ENCODE measurements around the gene REXO4.
"Not testable (repeated sequence)": the region's sequence is repeated elsewhere in the genome, so short reads cannot be mapped to it uniquely, and the experiment has no call there.

REXO4 gene

DNA sequence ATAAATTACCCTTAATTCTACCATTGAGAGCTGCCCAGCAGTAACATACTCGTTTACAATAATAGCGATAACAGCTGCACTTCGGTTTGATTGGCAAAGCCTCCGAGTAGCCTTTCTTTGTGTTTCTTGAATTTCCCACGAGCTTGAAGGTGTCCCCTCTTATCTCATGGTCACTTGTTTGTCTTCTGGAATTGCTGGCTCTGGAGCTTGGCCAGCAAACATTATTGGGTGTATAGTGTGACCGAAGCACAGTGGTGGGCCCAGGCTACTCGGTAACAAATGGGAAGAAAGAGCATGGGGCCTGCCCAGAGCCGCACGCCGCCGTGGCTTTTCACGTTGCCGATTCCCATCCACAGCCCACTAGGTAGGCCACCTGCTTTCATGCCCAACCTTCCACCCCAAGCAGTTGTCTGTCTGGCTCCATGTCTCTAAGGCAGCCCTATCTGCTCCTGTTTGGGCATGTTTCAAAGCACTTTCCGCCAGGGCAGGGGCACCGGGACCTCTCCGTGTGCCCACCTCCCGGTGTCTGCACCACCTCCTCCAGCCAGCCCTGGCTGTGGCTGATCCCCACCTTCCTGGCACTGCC is 33.0 kb downstream of the REXO4 start:
- no peak for DNase-seq

DNA sequence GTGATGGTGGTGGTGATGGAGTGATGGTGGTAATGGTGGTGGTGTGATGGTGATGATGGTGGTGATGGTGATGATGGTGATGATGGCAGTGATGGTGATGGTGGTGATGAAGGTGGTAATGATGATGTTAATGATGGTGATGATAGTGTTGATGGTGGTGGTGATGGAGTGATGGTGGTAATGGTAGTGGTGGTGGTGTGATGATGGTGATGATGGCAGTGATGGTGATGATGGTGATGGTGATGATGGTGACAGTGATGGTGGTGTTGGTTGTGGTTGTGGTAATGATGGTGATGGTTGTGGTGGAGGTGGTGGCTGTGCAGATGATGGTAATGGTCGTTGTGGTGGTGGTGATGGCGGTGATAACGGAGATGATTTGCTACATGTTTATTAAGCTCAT is 34.4 kb downstream of the REXO4 start:
- DNase-seq = no peak

DNA sequence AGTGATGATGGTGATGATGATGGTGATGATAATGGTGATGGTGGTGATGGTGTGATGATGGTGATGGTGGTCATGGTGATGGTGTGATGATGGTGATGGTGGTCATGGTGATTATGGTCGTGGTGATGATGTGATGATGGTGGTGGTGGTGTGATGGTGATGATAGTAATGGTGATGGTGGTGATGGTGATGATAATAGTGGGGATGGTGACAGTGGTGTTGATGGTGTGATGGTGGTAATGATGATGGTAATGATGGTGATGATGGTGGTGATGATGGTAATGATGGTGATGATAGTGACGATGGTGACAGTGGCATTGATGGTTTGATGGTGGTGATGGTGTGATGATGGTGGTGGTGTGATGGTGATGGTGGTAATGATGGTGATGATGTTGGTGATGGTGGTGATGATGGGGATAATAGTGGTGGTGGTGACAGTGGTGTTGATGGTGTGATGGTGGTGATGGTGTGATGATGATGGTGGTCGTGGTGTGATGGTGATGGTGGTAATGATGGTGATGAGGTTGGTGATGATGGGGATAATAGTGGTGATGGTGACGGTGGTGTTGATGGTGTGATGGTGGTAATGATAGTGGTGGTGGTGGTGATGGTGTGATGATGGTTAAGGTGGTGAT is 35.2 kb downstream of the REXO4 start:
- DNase-seq = no peak

DNA sequence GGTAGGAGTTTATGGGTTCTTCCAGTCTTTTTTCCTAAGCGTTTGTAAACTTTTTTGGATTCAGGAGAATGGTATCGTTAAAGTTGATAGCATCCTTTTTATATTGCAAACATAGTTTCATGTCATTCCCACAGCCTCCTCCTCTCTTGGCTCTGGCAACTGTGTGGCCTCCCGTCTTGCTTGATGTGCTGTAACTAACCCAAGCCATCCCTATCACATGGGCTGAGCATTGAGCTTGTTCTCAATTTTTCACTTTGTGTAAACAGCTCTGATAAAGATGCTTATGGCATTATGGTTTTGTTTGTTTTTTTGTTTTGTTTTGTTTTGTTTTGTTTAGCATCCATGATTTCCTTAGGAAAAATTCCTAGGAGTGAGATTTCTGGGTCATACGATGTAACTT is 37.1 kb downstream of the REXO4 start:
- DNase-seq = no peak

DNA sequence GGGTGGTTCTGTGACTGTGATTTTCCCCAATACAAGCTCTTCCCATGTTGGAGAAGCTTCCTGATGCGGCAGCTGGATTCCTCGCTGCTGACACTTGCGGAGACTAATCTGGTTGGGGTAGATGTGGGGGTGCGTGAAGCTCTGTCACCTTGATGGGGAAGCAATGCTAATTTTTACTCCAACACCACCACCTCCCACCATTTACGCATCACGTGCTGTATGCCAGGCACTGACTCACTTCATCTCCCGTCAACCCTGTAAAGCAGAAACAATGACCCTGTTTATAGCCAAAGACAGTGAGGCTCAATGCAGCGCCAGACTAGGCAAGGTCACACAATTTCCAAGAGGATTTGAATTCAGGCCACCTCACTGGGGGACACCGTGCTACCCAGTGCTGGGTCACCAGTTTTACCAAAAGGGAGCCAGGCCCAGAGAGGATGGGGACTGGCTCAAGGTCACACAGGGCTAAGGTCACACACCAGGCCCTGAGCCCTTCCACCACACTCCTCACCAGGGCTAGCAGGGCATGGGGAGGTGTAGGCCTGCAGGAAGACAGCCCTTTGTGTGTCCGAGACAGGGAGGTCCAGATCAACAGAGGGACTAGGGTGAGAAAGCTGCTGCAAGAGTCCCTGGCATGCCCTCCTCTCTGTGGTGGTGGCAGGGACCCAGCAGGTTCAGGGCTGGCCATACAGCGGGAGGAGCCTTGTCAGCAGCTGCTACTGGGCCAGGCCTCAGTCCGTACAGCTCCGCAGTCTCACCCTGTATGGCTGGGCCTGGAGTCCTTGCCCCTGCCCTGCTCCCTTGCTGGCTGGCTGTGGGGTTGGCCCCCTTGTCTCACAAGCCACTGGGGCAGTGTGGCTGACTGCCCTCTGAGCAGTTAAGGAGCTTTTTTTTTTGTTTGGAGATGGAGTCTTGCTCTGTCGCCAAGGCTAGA is 38.4 kb downstream of the REXO4 start:
- DNase-seq = no peak

DNA sequence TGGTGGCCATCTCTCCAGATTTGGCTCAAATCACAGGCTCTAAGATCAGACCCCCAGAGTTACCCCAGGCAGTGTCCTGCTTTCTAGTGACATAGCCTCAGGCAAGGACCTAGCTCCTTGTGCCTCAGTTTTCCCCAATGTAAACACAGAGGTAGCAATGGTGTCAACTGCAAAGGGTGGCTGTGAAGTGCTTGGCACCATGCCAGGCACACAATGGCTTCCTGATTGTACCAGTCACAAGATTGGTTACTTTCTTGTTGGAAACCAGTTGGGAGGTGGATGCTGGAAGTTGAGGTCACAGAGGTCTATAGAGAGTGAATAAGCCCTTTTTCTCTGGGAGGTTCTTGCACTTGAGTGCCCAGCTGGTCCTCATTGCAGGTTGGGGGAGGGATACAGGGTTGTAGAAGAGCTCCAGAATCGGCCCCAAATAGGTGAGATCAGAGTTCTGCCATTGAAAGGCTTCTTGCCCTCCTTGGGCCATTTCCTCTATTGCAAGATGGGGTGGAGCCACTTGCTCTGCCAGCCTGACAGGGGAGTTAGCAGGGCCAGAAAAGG is 39.3 kb downstream of the REXO4 start:
- no peak for DNase-seq

DNA sequence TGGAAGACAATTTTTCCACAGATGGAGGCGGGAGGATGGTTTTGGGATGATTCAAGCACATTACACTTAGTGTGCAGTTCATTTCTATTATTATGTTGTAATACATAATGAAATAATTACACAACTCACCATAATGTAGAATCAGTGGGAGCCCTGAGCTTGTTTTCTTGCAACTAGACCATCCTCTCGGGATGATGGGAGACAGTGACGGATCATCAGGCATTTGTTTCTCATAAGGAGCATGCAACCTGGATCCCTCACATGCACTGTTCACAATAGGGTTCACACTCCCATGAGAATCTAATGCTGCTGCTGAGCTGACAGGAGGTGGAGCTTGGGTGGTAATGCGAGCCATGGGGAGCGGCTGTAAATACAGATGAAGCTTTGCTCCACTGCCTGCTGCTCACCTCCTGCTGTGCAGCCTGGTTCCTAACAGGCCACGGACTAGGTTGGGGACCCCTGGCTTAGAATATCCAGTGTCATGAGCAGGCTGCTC is 40.0 kb downstream of the REXO4 start:
- no peak for DNase-seq

DNA sequence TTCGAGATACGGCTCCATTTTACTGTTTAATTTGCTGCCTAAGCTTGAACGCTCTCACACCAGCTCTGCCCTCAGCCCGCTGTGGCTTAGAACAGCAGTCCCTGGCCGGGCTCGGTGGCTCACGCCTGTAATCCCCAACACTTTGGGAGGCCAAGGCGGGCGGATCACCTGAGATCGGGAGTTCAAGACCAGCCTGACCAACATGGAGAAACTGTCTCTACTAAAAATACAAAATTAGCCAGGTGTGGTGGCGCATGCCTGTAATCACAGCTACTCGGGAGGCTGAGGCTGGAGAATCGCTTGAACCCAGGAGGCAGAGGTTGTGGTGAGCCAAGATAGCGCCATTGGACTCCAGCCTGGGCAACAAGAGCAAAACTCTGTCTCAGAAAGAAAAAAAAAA is 40.5 kb downstream of the REXO4 start:
- DNase-seq = not testable (repeated sequence)

DNA sequence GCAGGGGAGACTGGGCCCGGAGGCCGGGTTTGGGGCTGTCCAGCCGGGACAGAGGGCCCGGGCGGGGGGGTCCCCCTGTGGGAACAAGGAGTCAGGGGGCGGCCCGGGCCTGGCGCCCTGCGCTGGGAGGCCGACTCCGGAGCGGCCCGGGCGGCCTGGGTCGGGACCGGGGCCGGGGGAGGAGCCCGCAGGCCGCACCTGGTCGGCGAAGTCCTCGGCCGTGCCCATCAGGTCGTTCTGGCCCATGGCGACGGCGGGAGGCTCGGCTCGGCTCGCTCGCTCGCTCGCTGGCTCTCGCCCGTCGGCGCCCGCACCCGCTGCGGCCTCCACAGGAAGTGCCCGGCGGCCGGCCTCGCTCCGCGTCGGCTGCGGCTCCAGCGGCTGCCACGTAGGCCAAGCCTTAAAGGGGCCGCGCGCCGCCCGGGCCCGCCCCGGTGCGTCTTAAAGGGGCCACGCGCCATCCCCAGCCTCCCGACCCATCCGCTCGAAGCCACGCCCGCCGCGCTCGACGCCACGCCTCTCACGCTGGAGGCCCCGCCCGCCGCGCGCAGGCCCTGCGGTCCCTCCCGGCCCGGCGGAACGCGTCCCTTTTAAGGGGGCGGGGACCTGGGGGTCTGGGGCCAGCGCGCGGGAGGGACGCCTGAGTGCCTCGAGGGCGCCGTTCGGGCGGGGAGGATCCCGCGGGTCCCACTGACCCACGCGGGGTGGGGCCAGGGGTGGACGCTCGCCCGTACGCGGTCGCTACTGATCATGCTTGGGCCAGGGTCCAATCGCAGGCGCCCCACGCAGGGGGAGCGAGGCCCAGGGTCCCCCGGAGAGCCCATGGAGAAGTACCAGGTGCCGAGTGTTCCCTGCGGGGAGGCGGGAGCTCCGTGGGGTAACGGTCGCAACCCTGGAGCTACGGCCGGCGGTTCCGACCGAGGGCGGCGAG is 41.8 kb downstream of the REXO4 start, which contains the start of the genes STKLD1 and SURF4:
Gene STKLD1 (plus strand): TSS at position 643 of the 931 bp plus-strand sequence. CDS start 108 bp downstream, at position 751.
Gene SURF4 (minus strand): TSS at position 337 of the 931 bp plus-strand sequence. CDS start 91 bp downstream, at position 246.
- peak; percentile 84 for DNase-seq

DNA sequence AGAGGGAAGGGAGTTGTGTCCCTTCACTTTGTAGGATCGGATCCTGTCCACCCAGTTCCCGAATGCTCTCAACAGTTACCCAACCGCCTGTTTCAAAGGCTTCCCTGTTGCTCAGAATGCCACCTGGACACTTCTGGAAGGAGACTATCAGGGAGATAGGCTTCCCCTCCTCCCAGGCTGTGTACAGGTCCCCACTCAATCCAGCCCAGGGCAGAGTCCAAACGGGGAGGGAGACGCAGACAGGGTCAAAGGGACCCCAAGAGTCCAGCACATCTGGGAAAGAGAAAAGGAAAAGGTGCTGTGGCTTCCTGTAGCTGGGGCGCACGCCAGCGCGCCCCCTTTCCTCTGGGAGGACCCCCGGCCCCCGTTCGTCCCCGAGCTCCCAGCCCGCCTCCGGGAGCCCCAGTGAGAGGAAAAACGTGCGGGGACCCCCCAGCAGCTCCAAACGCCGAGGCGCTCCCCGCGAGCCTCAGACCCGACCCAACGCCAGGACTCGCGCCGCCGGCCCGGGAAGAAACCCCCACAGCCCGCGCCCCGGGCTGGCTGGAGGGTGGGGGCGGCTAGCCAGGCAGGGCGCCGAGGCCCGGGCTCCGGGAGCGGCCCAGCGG is 42.6 kb downstream of the REXO4 start:
- no peak for DNase-seq

DNA sequence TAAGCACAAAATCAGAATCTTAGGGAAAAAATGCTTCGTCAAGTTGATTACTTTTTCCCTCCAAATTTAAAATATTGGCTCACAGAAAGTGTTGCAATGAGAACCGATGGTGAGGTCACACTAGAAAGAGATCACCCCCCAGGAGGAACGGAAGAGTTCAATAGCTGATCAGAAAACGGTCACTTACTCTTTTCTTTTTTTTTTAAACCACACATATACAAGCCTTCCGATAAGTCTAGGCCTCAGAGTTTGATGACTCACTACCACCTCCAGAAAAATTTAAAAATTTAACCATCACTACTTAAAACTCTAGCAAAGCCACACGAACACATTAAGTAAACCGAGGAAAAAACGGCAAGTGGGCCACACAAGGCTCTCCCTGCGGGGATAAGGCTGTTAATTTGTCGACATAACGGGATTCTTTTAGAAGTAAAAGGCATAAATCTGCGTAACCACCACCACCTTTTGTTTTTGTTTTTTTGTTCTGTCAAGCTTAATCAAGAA is 43.1 kb downstream of the REXO4 start:
- DNase-seq = no peak

DNA sequence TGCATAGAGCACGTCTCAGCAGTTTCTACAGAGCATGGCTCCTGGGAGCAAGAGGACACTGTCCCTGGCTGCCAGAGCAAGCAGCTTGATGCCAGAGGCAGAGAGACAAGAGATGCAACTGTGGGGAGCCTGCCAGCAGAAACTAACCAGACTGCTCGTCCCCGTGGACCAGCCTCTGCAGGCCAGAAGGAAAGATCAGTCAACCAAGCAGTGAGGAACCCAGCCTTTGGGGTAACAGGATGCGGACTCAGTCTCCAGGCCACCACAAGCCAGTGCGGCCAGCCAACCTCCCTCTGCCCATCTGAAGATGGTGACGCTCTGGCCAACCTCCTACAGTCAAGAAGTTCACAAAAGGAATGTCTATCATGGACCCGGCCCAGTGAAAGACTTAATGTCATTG is 45.7 kb downstream of the REXO4 start:
- no peak for DNase-seq

DNA sequence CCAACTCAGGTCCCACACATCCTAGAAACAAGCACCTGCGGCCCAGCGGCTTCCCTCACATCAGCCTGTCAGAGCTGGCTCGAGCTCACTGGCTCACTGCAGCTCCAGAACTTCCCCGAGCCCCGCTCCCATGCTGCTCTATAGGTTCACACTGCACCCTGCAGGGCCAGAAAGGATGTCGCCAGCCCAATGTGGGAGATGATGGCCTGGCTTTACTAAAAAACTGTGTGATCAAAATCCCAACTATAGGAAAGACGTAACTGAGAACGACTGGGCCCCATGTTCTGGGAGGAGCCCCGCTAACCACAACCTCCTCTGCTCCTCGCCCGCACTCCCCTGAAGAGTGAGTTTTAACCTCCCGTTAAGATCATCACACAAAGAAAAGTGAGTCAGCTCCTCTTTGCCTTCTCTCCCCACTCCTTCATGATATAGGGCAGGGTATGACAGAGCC is 46.5 kb downstream of the REXO4 start:
- DNase-seq = no peak

DNA sequence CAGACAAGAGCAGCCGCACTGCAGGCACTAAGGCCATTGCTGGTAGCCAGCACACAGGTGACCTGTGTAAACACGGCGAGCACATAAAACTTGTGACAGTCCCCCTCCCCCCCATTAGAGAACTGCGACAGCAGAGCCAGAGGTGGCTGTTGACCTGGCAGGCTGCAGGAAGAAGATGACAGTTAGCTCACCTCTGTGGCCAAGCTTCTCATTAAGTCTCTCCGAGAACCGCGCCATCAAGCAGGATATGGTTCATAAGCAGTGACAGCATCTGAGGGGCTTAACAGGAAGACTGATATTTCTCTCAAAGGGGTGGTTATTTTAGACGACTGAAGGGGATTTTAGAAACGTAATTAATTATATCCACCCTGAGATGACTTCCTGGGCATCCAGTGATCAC is 47.1 kb downstream of the REXO4 start:
- DNase-seq = no peak

DNA sequence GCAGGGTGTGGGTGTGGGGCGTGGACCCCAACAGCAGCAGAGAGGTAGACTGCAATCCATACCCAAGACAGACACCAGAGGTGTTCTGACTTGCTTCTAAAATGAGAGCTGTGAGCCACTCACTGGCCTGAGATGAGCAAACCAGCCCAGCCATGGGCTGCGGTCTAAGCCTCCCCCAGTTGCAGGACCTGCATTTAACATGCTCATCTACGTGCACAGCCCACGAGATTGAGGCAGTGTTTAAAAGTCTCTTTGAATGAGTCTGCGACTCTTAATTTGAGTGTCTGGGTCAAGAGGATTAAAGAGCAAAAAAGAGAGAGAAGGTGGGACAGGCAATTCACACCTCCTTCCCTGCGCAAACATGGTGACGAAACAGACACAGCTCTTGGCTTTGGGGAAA is 47.9 kb downstream of the REXO4 start:
- DNase-seq = no peak

DNA sequence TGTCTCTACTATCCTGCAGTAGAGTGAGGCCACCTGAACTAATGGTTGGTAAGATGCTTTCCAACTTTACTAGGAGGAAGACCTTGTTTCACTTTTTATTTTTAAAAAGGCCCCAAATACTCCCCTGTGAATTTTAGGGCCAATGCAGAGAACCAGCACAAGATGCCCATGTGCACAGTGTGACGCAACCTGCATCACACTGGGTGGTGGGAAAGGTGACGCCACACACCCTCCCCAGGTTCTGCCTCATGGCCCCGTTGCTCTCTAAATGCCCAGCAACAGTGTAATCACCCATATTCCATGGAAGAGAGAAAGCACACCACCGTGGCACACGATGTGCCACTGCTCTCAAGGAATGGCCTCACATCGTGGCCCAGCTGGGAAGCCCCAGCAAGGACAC is 48.4 kb downstream of the REXO4 start:
- DNase-seq = no peak

DNA sequence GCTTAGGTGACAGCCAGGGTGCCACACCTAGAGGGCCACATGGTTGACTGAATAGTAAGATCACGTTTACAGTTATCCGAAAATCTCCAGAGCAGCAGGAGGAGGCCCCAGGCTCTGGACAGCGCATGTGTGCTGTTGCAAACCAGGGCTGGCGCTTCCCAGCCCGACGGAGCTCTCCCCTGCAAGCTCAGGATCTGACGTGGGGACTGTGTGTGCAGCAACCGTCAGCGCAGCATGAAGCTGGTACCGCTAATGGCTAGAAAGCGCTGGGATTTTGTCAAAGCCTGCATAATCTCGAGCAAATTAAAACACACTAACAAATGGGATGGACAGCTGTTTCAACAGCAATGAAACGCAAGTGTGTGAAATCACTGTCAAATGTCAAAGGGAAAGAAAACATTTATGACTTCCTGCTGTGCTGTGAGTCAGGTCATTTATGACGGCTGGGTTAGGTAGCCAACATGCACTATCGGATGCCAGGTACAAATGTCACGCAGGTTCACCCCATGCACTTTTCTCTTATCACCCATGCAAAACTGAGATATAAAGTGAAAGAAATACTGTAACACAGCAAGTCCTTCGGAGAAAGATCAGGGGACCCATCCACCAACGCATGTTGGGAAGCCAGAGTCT is 49.4 kb downstream of the REXO4 start:
- peak; percentile 47 for DNase-seq

DNA sequence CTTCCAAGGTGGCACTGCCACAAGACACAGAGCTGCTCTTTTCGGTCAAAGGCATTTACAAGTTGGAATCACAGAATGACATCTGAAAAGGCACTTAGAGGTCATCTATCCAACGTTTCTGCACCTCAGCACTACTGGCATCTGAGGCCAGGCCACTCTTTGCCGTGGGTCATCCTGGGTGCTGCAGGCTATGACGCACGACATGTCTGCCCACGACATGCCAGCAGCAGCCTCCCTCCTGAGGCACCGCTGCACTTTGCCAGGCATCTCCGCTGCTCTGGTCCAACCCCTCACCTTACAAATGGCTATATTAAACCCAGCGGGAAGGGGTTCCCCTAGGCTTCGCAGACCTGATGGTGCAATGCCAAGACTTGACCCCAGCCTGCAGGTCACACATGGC is 50.0 kb downstream of the REXO4 start:
- DNase-seq = no peak

DNA sequence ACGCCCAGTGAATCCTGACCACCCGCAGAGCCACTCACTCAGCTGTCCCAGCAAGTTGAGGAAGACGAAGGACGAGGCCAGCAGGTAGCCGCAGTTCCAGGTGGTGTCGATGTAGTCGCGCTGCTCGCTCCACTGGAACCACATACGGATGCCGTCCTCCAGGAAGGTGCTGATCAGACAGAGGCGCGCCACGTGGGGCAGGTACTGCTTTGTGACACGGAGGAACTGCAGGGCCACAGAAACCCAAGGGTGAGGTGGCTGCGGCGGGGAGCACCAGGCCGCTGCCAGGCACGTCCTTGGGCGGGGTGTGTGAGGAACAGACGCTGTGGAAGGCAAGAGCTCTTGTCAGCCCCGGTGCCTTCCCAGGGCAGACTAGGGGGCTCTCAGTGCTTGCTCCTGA is 50.6 kb downstream of the REXO4 start:
- DNase-seq = no peak

DNA sequence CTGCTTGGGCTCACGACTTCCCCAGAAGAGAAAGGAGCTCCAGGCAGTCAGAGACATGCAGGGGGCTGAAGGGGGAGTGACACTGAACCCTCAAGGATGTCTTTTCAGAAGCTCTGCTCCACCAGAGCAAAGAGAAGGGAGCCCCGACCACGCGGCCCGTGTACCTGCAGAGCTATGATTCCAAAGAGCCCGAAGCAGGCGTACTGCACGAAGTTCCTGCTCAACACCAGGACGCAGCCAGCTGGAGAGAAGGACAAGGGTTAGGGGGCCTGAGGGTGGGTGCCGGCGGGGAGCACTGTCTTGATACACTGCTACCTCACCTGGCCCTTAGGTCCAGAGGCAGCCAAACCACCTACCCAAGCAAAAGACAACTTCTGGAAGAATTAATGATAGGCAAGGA is 51.4 kb downstream of the REXO4 start:
- DNase-seq = no peak
